Dedifferentiated amniotic fluid mesenchymal stem cell (primary cell): ENCODE data around the gene AFF2.

Source experiments
- DNase-seq: peaks from one replicate; pipeline ENCODE4 v3.0.0-alpha.2; 2016; ENCODE audit errors: extremely low spot score

AFF2 gene

DNA sequence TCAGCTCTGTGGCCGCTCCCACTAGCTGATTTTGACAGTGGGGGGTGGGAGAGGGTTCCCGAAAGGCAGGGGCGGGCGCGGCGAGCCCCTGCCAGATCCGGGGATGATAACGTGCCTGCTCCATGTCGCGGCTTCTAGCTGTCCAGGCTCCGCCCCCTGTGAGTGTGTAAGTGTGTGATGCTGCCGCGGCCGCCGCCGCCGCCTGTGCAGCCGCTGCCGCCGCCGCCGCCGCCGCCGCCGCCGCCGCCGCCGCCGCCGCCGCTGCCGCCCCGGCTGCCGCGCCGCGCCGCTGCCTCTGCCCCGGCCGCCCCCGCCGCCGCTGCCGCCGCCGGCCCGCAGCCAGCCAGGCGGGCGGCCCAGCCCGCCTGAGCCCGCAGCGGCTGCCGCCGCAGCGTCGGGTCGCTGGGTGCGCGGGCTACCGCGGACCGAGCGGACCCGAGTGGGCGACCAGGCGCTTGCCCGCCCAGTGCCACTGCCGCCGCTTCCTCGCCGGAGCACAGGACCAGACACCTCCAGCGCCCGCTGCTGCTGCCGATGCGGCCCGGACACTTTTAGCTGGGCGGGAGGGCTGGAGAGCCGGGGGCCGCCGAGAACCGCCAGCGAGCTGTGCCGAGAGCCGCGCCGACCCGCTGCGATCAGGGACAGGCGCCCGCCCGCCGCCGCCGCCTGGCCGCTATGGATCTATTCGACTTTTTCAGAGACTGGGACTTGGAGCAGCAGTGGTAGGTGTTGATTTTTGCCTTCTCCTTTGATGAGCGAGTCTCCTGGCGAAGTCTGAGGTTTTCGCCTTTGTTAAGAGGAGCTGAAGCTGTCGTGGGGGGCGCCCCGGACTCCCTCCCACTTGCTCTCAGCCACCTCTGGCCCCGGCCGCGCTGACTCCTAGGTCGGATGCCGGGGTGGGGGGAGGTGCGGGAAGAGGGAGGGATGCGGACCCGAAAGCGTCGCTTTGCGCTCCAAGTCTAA is at the start of gene AFF2:
TSS of gene AFF2 (plus strand) at position 195 of the 963 bp plus-strand sequence. CDS start at position 676, 481 bp downstream.
- DNase-seq, result no peak

DNA sequence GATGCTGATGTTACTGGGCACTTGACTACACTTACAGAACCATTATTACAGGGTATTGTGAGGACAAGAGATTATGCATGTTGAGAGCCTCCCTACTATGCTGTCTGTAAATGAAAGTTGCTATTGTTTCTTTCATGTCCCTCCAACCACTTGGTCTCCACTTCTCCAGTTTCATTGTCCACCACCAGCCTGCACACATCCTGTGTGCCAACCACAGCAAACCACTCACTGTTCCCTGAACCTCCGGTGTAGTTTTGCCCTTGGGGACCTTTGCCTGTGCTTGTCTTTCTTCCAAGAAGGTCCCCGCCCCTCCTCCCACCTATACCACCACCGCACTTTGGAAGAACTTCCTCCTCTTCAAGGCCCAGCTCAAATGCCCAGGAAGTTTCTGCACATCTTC is 43.1 kb upstream of the AFF2 start:
- DNase-seq, result no peak

DNA sequence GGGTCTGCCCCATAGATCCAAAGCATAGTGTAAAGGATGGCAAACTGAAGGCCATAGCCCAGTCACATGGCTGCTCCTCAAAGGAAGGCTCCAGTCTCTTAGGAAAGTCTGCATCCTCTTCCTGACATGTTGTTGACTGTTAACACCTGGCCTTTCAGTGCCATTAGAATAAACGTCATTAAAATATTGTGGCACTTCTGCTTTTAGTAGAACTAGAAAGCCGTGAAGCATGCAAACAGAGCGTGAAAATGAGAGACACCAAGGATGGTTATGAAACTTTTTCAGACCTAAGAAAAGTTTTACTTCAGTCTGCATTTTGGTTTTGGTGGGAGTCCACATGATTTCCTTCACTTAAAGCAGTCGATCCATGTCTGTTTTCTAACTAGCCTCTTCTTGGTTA is 41.1 kb upstream of the AFF2 start:
- no peak for DNase-seq

GRCh38 chrX:148466292-148466691 is 34.1 kb upstream of the AFF2 start:
- no peak for DNase-seq

- DNase-seq, result no peak
These were observed 30.1 kb upstream of the AFF2 start for GRCh38 chrX:148470324-148470723.

DNA sequence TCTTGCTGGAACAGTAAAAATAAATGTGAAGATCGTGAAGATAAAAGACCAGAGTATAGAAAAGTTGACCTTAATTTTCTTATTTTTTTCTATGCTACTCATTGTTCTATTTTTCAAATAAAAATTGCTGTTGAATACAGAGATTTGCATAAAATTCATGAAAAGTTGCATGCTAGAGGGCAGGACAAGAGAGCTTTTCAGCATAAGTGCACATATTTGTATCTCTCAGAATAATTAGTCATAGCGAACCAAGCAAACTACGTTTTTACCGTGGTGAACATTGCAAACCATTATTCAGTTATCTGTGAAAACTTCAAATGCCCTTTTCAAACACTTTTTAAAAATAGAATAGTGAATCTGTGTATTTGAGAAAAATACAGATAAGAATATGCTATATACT is 26.4 kb upstream of the AFF2 start:
- no peak for DNase-seq

GRCh38 chrX:148492057-148492456 is 8.4 kb upstream of the AFF2 start:
- no peak for DNase-seq

DNA sequence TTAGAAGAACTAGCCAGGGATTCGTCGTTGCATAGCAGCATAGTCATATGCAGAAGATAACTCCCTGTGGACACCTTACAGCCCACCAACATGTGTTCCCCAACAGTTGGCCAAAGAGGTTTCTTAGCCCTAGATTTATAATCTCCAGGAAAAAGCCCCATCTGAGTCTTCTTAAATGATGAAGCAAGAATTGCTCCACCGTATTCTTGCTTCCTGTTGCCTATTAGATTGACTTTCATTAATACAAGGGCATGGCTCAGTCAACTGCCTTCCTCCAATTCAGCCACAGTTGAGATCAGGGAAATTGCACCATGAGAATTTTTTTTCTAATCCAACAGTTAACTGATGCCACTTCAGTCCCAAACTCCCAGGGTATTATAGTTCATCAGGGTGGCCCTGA is 5.2 kb upstream of the AFF2 start:
- DNase-seq, result no peak

DNA sequence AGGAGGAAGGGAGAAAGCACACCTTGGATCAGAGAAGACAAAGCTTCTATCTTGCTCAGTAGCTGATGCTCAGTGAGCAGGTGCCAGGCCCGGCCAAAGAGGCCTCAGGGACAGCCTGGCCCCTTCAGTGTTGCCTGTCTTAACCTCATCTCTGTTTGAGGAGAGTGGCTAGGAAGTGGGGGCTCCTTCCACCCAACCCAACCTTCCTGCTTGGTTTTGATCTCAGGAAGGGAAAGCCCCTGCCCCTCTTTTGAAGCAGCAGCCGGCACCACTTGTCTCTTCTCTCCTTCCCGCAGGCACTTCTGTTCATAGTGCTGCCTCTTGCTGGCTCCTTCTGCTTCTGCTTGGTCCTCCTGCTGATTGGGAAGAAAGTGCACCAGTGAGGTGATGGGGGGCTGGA is 2.4 kb upstream of the AFF2 start:
- no peak for DNase-seq

- DNase-seq, result no peak
These were observed 587 bp upstream of the AFF2 start for GRCh38 chrX:148499638-148500422.

- no peak for DNase-seq
These were observed 1.1 kb downstream of the AFF2 start for GRCh38 chrX:148501386-148502066.

DNA sequence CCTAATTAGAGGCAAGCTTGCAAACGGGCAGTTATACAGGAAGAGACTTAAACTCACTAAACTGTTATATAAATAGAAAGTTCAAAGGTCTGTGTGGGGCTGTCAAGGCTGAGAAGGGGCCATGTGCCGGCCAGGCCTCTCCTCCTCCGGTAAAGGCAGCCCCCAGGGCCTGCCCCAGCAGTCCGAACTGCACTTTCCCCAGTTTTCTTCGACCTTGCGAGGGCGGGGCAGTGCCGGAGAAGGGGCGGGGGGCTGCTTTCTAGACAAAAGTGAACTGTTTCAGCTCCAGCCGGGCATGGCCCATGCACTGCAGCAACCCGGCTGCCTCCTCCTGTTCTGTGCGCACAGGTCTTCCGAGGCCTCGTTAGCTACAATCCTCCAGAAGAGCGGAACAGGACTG is 4.1 kb downstream of the AFF2 start:
- no peak for DNase-seq

DNA sequence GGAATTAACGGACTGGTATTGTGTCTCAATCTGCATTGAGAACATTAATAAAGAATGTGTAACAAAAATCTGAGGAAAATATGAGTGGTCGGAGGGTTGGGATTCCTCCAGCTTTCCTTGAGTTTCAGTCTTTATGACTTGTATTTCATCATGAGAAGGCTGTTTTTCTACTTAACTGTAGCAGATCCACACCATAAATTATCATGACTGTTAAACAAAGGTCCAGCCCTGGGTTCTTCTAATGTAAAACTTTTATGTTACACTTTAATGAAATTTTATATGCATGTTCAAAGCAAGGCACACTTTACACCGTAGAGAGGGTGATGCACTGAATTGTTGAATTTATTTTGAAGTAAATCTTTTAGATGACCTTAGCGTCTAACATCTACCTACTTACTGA is 7.0 kb downstream of the AFF2 start:
- no peak for DNase-seq

- DNase-seq, result no peak
These were observed 12.0 kb downstream of the AFF2 start for GRCh38 chrX:148512453-148512852.

DNA sequence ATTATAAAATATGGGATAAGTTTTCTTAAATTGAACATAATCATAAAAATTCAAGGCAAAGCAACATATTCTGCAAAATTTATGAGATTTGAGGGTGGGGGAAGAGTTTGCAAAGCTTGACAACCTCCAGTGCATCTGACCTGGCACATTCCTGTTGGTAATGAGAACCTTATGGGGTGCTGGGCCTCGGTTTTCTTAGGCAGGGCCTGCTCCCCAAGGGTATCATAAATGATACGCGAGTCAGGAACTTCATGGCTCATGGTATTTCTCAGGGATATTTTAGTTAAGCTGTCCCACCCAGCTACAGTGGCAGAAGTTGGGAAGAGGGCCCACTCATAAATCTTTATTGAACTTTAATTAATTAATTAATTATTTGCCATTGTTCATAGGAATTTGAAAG is 13.2 kb downstream of the AFF2 start:
- no peak for DNase-seq

- DNase-seq, result no peak
These were observed 16.8 kb downstream of the AFF2 start for GRCh38 chrX:148517176-148517575.

- DNase-seq, result no peak
These were observed 21.6 kb downstream of the AFF2 start for GRCh38 chrX:148522006-148522405.

DNA sequence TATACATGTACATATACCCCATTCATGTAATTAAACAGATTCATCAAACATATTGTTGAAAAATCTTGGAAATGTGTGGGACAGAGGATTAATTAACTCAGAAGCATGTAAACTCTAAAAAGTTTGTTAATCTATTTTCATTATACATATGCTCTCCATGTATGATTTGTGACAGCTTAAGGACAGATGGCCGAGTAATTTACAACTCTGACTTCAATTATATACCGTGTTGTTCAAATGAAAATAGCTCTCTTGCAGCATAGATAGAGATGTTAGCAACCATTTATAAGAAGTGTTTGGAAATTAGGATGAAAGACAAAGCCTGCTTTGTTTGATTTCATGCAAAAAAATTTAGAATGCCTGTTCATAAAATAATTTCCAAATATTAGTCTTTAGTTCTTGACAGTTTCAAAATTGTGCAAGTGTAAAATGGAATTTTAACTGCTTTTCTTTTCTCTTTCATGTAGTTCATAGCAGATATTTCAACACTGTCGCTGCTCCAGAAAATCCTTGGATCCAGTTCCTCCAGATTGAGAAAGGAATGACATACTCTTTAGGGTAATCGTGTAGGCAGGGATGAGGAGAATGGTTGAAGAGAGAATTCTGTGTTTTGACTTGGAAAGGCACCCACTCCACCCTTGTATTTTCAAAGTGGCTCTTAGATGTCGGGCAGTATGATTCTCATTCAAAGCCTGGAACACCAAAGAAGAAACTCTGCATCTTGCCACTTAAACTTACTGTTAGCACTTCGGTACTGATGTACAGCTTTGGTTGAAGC is 23.1 kb downstream of the AFF2 start:
- DNase-seq, result no peak

DNA sequence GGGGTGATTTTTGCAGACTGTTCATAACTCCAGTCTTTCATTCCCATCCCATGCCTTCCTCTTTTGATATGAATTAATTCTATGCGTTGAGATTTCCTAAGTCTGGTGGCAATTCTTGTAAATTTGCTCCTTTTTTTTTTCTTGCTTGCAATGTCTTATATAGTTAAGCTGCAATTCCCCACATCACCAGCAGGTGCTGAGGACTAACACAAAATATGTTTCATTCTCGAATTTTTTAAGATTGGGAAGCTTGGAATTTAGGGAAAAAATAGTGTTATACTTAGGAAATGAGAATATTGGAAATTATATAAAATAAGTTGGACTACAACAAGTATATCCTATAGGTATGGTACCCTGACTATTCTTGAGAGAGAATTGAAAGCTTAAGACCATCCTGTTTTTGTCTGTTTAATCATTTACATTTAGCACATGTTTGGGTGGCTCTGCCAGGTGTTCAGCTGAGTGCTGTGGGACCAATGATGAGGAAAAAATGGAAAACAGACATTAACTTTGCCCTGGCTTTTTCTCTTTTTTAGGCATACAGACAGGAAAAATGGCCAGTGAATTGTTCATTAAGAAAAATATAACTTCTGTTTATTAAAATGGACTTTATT is 30.2 kb downstream of the AFF2 start:
- no peak for DNase-seq

- DNase-seq, result no peak
These were observed 33.9 kb downstream of the AFF2 start for GRCh38 chrX:148534291-148534690.

- DNase-seq, result no peak
These were observed 35.2 kb downstream of the AFF2 start for GRCh38 chrX:148535639-148536038.
